Brain pericyte (primary cell): Measurements from ENCODE around the gene ID2.

Experiments used
- DNase-seq: peaks from one replicate; pipeline ENCODE4 v3.0.0-alpha.2; 2012; ENCODE audit warnings: low read depth, low spot score

ID2 gene

DNA sequence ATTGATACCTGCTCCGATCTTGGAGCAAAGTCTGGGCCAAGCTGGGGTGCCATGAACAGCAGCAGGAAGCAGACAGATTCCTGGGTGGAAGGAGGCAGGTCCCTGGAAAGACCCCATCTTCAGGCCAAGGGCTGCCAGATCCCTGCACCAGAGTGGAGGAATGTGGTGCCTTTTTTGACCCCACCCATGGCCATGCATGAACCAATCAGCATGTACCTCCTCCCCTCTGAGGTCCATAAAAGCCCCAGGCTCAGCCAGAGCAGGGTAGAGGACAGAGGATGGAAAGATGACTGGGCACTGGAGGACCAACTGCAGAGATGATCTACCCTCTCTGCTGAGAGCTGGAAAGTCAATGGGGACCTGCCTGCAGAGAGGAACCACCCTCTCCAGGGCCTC lies 34.4 kb upstream of the ID2 start:
- no peak for DNase-seq

GRCh38 chr2:8648441-8649213 lies 33.2 kb upstream of the ID2 start:
- no peak for DNase-seq

DNA sequence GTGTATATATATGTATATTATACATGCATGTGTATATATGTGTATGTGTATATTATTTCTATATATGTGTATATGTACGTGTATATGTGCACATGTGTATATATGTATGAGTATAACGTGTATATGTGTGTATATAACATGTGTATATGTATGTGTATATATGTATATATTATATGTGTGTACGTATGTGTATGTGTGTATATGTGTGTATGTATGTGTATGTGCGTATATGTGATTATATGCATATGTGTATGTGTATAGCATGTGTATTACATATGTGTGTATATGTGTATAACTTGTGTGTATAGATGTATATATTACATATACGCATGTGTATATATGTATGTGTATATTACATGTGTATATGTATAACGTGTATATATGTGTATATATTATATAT lies 32.1 kb upstream of the ID2 start:
- DNase-seq, result no peak

DNA sequence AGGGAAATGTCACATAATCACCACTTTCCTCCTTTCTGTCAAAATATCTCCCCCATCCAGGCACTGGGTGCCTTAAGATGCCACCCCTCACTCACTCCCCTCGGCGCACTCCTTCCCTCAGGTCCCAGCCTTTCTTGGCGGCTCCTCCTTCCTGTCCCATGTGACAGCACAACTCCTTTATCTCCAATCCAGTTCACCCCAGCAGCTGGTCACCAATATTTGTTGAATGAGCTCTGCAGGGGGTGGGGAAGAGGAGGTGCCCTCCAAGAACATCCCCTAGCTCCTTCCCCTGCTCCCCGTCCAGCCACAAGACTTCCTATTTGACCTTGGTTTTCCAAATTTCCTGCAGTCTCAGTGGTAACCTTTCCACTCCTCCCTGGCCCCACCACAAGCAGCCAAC lies 31.6 kb upstream of the ID2 start:
- no peak for DNase-seq

- DNase-seq, result no peak
Observed at GRCh38 chr2:8652774-8653426, 29.0 kb upstream of the ID2 start.

GRCh38 chr2:8653485-8653884 lies 28.4 kb upstream of the ID2 start:
- no peak for DNase-seq

GRCh38 chr2:8654041-8654440 lies 27.8 kb upstream of the ID2 start:
- no peak for DNase-seq

DNA sequence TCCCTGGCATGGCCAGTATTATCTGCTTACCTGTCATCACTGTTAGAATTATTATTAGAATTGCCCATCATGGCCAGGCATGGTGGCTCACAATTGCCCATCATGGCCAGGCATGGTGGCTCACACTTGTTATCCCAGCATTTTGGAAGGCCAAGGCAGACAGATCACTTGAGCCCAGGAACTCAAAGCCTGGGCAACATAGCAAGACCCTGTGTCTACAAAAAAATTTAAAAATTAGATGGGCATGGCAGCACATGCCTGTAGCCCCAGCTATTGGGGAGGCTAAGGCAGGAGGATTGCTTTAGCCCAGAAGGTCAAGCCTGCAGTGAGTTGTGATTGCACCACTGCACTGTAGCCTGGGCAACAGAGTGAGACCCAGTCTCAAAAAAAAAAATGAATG lies 27.4 kb upstream of the ID2 start:
- DNase-seq, result no peak

- DNase-seq, result peak; percentile 44
Observed at GRCh38 chr2:8656160-8656641, 25.7 kb upstream of the ID2 start.

GRCh38 chr2:8656811-8657210 lies 25.0 kb upstream of the ID2 start:
- no peak for DNase-seq

DNA sequence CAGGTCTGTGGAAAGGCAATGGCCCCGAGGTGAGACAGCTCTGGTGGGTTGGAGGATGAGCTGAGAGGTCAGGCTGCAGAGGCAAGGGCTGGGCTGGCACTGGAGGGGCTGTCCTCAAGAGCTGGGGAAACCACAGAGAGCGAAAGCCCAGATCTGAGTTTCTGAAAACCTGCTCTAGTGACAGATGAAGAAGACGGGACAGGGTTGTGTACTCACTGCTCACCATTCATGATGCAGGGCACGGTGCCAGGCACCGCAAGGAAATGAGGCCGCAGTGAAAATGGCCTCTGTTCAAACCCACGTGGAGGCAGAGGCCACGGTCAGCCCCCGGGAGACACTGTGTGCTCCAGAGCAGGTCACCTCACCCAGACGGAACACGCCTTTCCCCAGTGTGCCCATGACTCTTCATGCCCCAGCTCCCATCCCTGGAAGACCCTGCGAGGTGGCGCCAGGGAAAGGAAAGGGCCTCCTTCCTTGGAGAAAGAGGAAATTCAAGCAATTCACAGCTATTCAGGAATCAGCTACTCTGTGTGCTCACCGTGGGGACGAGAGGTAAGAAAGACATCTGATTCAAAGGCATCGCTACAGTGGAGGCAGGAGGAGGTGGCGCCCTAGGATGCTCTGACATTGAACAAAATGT lies 24.3 kb upstream of the ID2 start:
- DNase-seq, result no peak

DNA sequence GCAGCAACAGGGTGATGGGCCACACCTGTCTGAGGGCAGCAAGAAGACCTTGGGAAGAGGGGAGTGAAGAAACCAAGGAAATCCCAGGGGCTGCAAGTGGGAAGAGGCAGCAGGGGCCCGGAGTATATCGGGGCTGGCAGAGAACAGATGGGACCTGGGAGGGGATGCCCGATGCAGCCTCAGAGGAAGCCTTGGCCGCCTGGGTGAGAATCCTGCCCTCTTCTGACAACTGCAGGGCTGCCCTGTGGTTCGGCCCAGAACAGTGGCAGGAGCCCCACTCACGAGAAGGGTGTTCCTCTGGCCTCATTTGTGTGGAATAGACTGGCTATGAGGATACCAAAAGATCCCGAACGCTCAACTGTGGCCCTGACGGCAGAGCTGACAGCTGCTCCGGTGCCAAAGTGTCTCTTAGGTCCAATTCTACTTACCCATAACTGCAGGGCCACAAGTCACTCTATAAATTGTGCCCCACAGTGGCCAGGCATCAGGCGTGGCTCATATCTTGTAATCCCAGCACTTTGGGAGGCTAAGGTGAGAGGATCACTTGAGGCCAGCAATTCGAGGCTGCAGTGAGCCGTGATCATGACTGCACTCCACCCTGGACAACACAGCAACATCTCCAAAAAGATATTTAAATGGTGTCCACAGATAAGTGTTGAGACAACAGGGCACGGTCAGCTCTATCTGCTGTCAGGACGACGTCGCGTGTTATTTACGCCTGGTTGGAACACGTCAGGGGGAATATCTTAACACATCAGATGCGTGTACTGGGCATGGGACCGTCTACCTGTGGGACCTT lies 23.6 kb upstream of the ID2 start:
- no peak for DNase-seq

DNA sequence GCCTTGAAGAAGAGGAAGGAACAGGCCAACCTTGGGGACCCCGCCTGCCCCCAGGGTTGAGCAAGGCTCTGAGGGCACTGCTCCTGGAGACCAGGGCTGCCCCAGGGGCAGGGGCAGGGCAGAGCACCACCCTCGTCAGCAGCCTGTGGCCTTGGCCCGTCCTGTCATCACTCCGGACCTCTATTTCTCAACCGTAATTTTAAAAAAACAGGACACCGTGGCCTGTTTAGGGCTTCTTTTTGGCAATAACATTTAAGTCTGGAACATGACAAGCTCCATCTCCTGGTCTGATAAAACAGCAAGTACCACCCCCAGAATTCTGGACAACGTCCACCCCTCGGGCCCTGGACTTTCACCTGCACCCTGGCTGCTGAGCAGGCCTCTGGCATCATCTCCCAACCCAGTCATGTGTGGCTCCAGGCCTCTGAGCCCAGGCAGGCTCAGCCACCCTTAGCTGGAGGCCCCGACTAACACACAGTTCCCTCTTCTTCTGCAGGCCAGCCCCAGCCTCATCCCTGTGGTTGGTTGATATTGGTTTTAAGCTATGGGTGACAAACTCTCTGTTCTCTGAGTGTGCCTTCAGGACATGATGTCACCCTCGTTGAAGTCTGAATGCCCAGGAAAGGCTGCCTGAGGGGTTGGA lies 22.6 kb upstream of the ID2 start:
- DNase-seq, result no peak

DNA sequence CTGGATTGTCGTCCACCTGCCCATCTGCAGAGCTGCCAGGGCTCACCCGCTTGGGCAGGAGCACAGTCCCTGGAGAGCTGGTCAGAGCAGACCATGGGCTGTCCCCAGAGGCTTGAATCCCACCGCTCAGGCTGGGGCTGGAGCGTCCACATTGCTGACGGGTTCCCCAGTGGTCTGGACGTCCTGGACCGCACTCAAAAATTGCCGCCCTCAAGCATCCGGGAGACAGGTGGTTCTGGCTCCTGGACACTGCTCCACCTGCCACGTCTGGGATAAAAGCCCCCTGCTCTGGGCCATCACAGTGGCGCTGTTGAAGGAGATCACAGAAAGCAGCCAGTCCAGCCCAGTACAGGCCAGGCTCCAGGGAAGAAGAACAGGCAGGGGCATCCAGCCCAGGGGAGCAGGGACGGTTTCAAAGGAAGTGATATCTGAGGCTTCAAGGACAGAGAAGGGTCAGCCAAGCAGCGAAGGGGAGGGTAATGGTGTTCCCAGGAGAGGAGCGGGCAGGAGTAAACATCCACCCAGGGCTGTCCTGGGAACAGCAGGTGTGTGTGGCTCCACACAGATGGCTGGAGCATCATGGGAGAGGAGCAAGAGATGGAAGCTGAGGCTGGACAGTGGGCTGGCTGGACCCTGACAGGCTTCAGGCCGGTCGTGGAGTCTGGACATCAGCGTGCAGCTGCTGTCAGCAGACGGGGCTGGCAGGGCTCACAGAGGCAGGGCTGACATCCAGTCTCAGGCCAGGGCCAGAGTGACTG lies 21.9 kb upstream of the ID2 start:
- DNase-seq, result no peak

- DNase-seq, result no peak
Observed at GRCh38 chr2:8661235-8661634, 20.6 kb upstream of the ID2 start.

GRCh38 chr2:8661736-8662135 lies 20.1 kb upstream of the ID2 start:
- DNase-seq, result no peak

GRCh38 chr2:8662239-8662879 lies 19.5 kb upstream of the ID2 start:
- no peak for DNase-seq

DNA sequence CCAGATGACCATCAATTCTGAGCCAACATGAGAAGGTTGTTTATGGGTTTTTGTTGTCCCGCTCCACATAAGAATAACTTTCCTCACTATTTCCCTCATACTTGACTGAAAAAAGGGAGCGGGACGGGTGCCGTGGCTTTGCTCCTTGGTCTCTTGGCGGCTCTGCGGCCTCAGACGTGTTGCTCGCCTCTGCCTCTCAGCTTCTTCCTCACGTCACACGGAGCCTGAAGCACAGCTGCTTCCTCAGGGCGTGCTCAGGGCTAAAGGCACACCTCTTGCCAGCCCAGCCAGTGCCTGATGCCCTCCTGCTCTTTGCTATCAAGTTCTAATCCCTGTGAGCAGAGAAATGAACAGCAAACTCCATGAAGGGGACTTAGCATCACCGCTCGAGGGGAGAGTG lies 17.9 kb upstream of the ID2 start:
- DNase-seq, result no peak

GRCh38 chr2:8666581-8666980 lies 15.3 kb upstream of the ID2 start:
- DNase-seq, result no peak

- no peak for DNase-seq
Observed at GRCh38 chr2:8667896-8668512, 13.9 kb upstream of the ID2 start.
